Measurements from ENCODE around the gene TRERF1.

Gene TRERF1

GRCh38 chr6:42393339-42393738 lies 58.4 kb downstream of the TRERF1 start:
- no peak for DNase-seq

GRCh38 chr6:42392833-42393232 lies 58.9 kb downstream of the TRERF1 start:
- DNase-seq, result no peak

- no peak for DNase-seq
These were observed 60.3 kb downstream of the TRERF1 start for GRCh38 chr6:42391441-42391840.

- no peak for DNase-seq
These were observed 61.3 kb downstream of the TRERF1 start for GRCh38 chr6:42390228-42390934.

GRCh38 chr6:42389736-42390135 lies 62.0 kb downstream of the TRERF1 start:
- DNase-seq, result peak; percentile 74

GRCh38 chr6:42388046-42388445 lies 63.7 kb downstream of the TRERF1 start:
- DNase-seq, result no peak

- DNase-seq, result peak; percentile 16
These were observed 64.4 kb downstream of the TRERF1 start for GRCh38 chr6:42387336-42387735.

GRCh38 chr6:42385339-42385738 lies 66.4 kb downstream of the TRERF1 start:
- DNase-seq, result no peak

- DNase-seq, result no peak
These were observed 68.1 kb downstream of the TRERF1 start for GRCh38 chr6:42383421-42384205.

- no peak for DNase-seq
These were observed 69.9 kb downstream of the TRERF1 start for GRCh38 chr6:42381850-42382249.

- DNase-seq, result no peak
These were observed 71.3 kb downstream of the TRERF1 start for GRCh38 chr6:42380228-42380979.

- DNase-seq, result no peak
These were observed 73.2 kb downstream of the TRERF1 start for GRCh38 chr6:42378536-42378935.

GRCh38 chr6:42378125-42378524 lies 73.6 kb downstream of the TRERF1 start:
- no peak for DNase-seq

- no peak for DNase-seq
These were observed 76.6 kb downstream of the TRERF1 start for GRCh38 chr6:42375007-42375635.

GRCh38 chr6:42374018-42374669 lies 77.6 kb downstream of the TRERF1 start:
- no peak for DNase-seq

- DNase-seq, result no peak
These were observed 79.0 kb downstream of the TRERF1 start for GRCh38 chr6:42372699-42373098.

- no peak for DNase-seq
These were observed 81.3 kb downstream of the TRERF1 start for GRCh38 chr6:42370323-42370985.

GRCh38 chr6:42369568-42369967 lies 82.2 kb downstream of the TRERF1 start:
- no peak for DNase-seq

- DNase-seq, result no peak
These were observed 83.5 kb downstream of the TRERF1 start for GRCh38 chr6:42368181-42368580.

GRCh38 chr6:42367353-42368011 lies 84.2 kb downstream of the TRERF1 start:
- no peak for DNase-seq

- DNase-seq, result no peak
These were observed 84.8 kb downstream of the TRERF1 start for GRCh38 chr6:42366999-42367352.

Data from DMS79 treated with DMSO at 0.1 percent for 48 hours (cell line).